Activated CD4-positive, alpha-beta T cell treated with anti-CD3 and anti-CD28 coated beads, Interleukin-2, amount 50 U/mL, for 24 hours (primary cell): ENCODE measurements around the gene LBX2.
"Not testable (repeated sequence)": the region's sequence is repeated elsewhere in the genome, so short reads cannot be mapped to it uniquely, and the experiment has no call there.

Experiments used
- DNase-seq, 2 donors: peaks; one replicate each; pipeline ENCODE4 v3.0.0-alpha.2; 2020; ENCODE audit warnings: low read depth in 1 of 2, low spot score in 1 of 2

Gene LBX2

GRCh38 chr2:74486141-74486540 lies 13.3 kb downstream of the LBX2 start:
- no peak for DNase-seq

- not testable (repeated sequence) for DNase-seq
These were observed 15.7 kb downstream of the LBX2 start for GRCh38 chr2:74483675-74484164.

GRCh38 chr2:74482801-74483674 lies 16.4 kb downstream of the LBX2 start, which contains the start of the genes CCDC142 and TTC31:
Gene CCDC142 (minus strand): TSS chr2:74482998. CDS start chr2:74482837, 161 bp downstream.
Gene TTC31 (plus strand): TSS chr2:74483081. CDS start chr2:74483096, 15 bp downstream.
- peak; percentile 81 to 94 for DNase-seq

- no peak for DNase-seq
These were observed 17.2 kb downstream of the LBX2 start for GRCh38 chr2:74481961-74482800.

- DNase-seq, result no peak
These were observed 18.0 kb downstream of the LBX2 start for GRCh38 chr2:74481431-74481830.

GRCh38 chr2:74474899-74475298 lies 24.5 kb downstream of the LBX2 start:
- DNase-seq, result no peak

GRCh38 chr2:74474481-74474880 lies 24.9 kb downstream of the LBX2 start:
- no peak for DNase-seq

GRCh38 chr2:74472945-74473258 lies 26.5 kb downstream of the LBX2 start:
- no peak for DNase-seq

GRCh38 chr2:74472086-74472944 lies 27.1 kb downstream of the LBX2 start, which contains the start of gene MRPL53:
Gene MRPL53 (minus strand): TSS chr2:74472680. CDS start chr2:74472660, 20 bp downstream.
- DNase-seq, result peak; percentile 94 to 96

- DNase-seq, result no peak
These were observed 27.9 kb downstream of the LBX2 start for GRCh38 chr2:74471332-74472065.

- DNase-seq, result not testable (repeated sequence)
These were observed 28.7 kb downstream of the LBX2 start for GRCh38 chr2:74470742-74471141.

- no peak for DNase-seq
These were observed 35.0 kb downstream of the LBX2 start for GRCh38 chr2:74464406-74464805.

- no peak for DNase-seq
These were observed 36.7 kb downstream of the LBX2 start for GRCh38 chr2:74462786-74463105.

GRCh38 chr2:74462054-74462785 lies 37.2 kb downstream of the LBX2 start:
- no peak for DNase-seq

- DNase-seq, result no peak
These were observed 38.0 kb downstream of the LBX2 start for GRCh38 chr2:74461187-74462053.

- not testable (repeated sequence) for DNase-seq
These were observed 39.2 kb downstream of the LBX2 start for GRCh38 chr2:74460187-74460586.

- not testable (repeated sequence) for DNase-seq
These were observed 39.8 kb downstream of the LBX2 start for GRCh38 chr2:74459503-74460118.

GRCh38 chr2:74458938-74459363 lies 40.5 kb downstream of the LBX2 start:
- no peak for DNase-seq
